HEK293 (cell line): ENCODE measurements around the gene DMBT1.

Experiments used
- CTCF ChIA-PET: fragments of 350-600 bp; formaldehyde crosslinking; extraction: SDS; loops from one replicate; lab custom pipeline; 2021; ENCODE audit warnings: antibody characterized with exemption; lab: Yijun Ruan, JAX
- POLR2A ChIA-PET: fragments of 300-600 bp; formaldehyde crosslinking; extraction: SDS; loops from one replicate; lab custom pipeline; 2020; ENCODE audit warnings: antibody characterized with exemption, inconsistent platforms; lab: Yijun Ruan, JAX
- H3K27ac ChIP-seq: fragments of 200-500 bp; sonication (Bioruptor generic); 2 replicates; pipeline ENCODE4 v1.5.1; 2014; ENCODE audit warnings: low read depth, low read length, control low read depth, inconsistent platforms; ENCODE audit errors: extremely low read depth
- H3K36me3 ChIP-seq, 2 experiments: fragments of 200-500 bp in 1 of 2; sonication (Bioruptor generic) in 1 of 2; 1 replicate in 1 of 2; 2 replicates in 1 of 2; pipeline ENCODE4 v1.5.1; 2014 to 2017; ENCODE audit warnings: inconsistent platforms in 2 of 2, low read length in 2 of 2; ENCODE audit not compliant: control insufficient read depth in 2 of 2, insufficient read depth in 1 of 2
- H3K4me1 ChIP-seq: fragments of 200-500 bp; sonication (Bioruptor generic); 2 replicates; pipeline ENCODE4 v1.5.1; 2014; ENCODE audit warnings: mild to moderate bottlenecking, low read length, inconsistent platforms; ENCODE audit not compliant: control insufficient read depth, insufficient read depth
- H3K4me3 ChIP-seq: 2 replicates; pipeline ENCODE4 v1.5.1; 2011; ENCODE audit warnings: low read depth, mild to moderate bottlenecking, control low read depth, low read length, moderate library complexity
- H3K9me3 ChIP-seq: fragments of 200-500 bp; sonication (Bioruptor generic); 2 replicates; pipeline ENCODE4 v1.5.1; 2014; ENCODE audit warnings: low read depth, low read length, inconsistent platforms; ENCODE audit not compliant: control insufficient read depth, insufficient read depth
- FEZF1 ChIP-seq: fragments of 450-650 bp; formaldehyde crosslinking; IDR thresholded peaks from 2 replicates; pipeline ENCODE4 v1.5.1; 2016; ENCODE audit warnings: missing biosample characterization, missing genetic modification characterization
- GLI4 ChIP-seq: fragments of 450-650 bp; formaldehyde crosslinking; IDR thresholded peaks from 2 replicates; pipeline ENCODE4 v1.5.1; 2016; ENCODE audit warnings: missing biosample characterization, missing genetic modification characterization
- OSR2 ChIP-seq: fragments of 450-650 bp; formaldehyde crosslinking; IDR thresholded peaks from 2 replicates; pipeline ENCODE4 v1.5.1; 2016; ENCODE audit warnings: missing biosample characterization, missing genetic modification characterization
- SCRT1 ChIP-seq: fragments of 450-650 bp; formaldehyde crosslinking; IDR thresholded peaks from 2 replicates; pipeline ENCODE4 v1.5.1; 2016; ENCODE audit warnings: missing biosample characterization, missing genetic modification characterization, borderline replicate concordance
- SCRT2 ChIP-seq: fragments of 450-650 bp; formaldehyde crosslinking; IDR thresholded peaks from 2 replicates; pipeline ENCODE4 v1.5.1; 2016; ENCODE audit warnings: missing biosample characterization, missing genetic modification characterization
- TCF7L2 ChIP-seq: IDR thresholded peaks from 2 replicates; pipeline ENCODE4 v1.6.1; 2011; ENCODE audit warnings: low read depth, mild to moderate bottlenecking, inconsistent platforms, low read length, moderate library complexity, borderline replicate concordance
- ZBTB48 ChIP-seq: fragments of 450-650 bp; formaldehyde crosslinking; IDR thresholded peaks from 2 replicates; pipeline ENCODE4 v1.5.1; 2016; ENCODE audit warnings: missing biosample characterization, missing genetic modification characterization
- ZNF114 ChIP-seq: fragments of 450-650 bp; formaldehyde crosslinking; IDR thresholded peaks from 2 replicates; pipeline ENCODE4 v1.5.0; 2017; ENCODE audit warnings: missing biosample characterization, missing genetic modification characterization
- ZNF2 ChIP-seq: fragments of 450-650 bp; formaldehyde crosslinking; IDR thresholded peaks from 2 replicates; pipeline ENCODE4 v1.5.1; 2016; ENCODE audit warnings: missing biosample characterization, missing genetic modification characterization
- ZNF426 ChIP-seq: fragments of 450-650 bp; formaldehyde crosslinking; IDR thresholded peaks from 2 replicates; pipeline ENCODE4 v1.5.1; 2017; ENCODE audit warnings: missing biosample characterization, missing genetic modification characterization, mild to moderate bottlenecking, inconsistent platforms, moderate library complexity
- ZNF623 ChIP-seq: fragments of 450-650 bp; formaldehyde crosslinking; IDR thresholded peaks from 2 replicates; pipeline ENCODE4 v1.5.1; 2016; ENCODE audit warnings: missing biosample characterization, missing genetic modification characterization
- ZNF654 ChIP-seq: fragments of 450-650 bp; formaldehyde crosslinking; IDR thresholded peaks from 2 replicates; pipeline ENCODE4 v1.5.1; 2016; ENCODE audit warnings: low read depth, missing biosample characterization, missing genetic modification characterization
- ZNF677 ChIP-seq: fragments of 450-650 bp; IDR thresholded peaks from 2 replicates; pipeline ENCODE4 v1.5.0; 2018; ENCODE audit warnings: missing biosample characterization, mild to moderate bottlenecking, missing genetic modification characterization, moderate library complexity
- ZSCAN23 ChIP-seq: fragments of 450-650 bp; formaldehyde crosslinking; IDR thresholded peaks from 2 replicates; pipeline ENCODE4 v1.5.1; 2016; ENCODE audit warnings: missing biosample characterization, missing genetic modification characterization
- TF ChIP-seq, protein P1 (sequence below): fragments of 450-650 bp; formaldehyde crosslinking; IDR thresholded peaks from 2 replicates; pipeline ENCODE4 v1.5.1; 2016; ENCODE audit warnings: missing biosample characterization, missing genetic modification characterization
- TF ChIP-seq, protein P2 (sequence below): fragments of 450-650 bp; formaldehyde crosslinking; IDR thresholded peaks from 2 replicates; pipeline ENCODE4 v1.5.1; 2016; ENCODE audit warnings: missing biosample characterization, missing genetic modification characterization
- TF ChIP-seq, protein P3 (sequence below): fragments of 450-650 bp; formaldehyde crosslinking; IDR thresholded peaks from 2 replicates; pipeline ENCODE4 v1.5.1; 2016; ENCODE audit warnings: missing biosample characterization, missing genetic modification characterization, borderline replicate concordance
- TF ChIP-seq, protein P4 (sequence below): fragments of 450-650 bp; formaldehyde crosslinking; IDR thresholded peaks from 2 replicates; pipeline ENCODE4 v1.5.1; 2016; ENCODE audit warnings: missing biosample characterization, missing genetic modification characterization
- TF ChIP-seq, protein P5 (sequence below): fragments of 450-650 bp; formaldehyde crosslinking; IDR thresholded peaks from 2 replicates; pipeline ENCODE4 v1.5.1; 2017; ENCODE audit warnings: missing biosample characterization, missing genetic modification characterization
- TF ChIP-seq, protein P6 (sequence below): fragments of 450-650 bp; formaldehyde crosslinking; IDR thresholded peaks from 2 replicates; pipeline ENCODE4 v1.5.1; 2016; ENCODE audit warnings: missing biosample characterization, missing genetic modification characterization

The DMBT1 gene

DNA sequence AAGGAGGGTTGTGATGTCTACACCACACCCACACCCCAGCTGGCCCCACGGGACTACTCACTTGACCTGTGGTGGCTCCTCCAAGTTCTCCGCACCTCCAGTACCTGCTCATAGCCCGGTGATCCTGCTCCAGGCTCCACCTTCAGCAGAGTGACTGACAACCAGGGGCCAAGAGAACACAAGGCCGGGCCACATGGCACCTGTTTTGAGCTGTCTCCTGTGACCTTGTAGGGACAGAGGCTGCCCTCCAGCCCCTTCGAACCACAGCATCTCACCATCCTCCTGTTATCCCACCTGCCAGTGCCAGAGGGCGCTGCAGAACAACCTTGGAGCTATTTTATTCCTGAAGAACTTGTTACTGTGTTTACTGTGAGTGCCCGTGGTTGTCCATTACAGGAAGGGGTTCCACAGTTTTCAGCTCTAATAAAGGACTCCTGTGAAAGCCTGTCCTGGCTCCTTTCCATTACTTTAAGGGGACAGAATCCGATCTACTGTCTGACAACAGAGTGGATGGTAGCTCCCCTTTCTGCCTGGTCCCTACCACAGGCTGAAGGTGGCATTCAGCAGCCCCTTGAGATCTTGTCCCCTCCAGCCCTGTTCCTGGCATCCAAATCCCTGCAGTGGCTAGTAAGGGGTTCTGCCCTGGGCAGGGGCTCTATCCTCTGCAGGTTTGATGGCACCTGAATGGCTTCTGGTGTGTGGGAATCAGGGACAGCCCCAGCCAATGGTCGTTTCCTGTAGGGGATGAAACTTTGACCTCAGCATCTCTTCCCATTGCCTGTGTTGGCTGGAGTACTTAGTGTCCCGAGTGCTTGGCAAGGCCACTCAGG lies 88.3 kb downstream of the DMBT1 start:
- Histone ChIP-seq H3K9me3 (no peaks in the 10 kb centered on the region), H3K4me1 (no peaks in the 10 kb centered on the region), H3K27ac (no peak overlapping the region), H3K4me3 (no peak overlapping the region), H3K36me3 (no peaks in the 10 kb centered on the region)
- TF ChIP-seq OSR2: no peak
- TF ChIP-seq, protein P1, sequence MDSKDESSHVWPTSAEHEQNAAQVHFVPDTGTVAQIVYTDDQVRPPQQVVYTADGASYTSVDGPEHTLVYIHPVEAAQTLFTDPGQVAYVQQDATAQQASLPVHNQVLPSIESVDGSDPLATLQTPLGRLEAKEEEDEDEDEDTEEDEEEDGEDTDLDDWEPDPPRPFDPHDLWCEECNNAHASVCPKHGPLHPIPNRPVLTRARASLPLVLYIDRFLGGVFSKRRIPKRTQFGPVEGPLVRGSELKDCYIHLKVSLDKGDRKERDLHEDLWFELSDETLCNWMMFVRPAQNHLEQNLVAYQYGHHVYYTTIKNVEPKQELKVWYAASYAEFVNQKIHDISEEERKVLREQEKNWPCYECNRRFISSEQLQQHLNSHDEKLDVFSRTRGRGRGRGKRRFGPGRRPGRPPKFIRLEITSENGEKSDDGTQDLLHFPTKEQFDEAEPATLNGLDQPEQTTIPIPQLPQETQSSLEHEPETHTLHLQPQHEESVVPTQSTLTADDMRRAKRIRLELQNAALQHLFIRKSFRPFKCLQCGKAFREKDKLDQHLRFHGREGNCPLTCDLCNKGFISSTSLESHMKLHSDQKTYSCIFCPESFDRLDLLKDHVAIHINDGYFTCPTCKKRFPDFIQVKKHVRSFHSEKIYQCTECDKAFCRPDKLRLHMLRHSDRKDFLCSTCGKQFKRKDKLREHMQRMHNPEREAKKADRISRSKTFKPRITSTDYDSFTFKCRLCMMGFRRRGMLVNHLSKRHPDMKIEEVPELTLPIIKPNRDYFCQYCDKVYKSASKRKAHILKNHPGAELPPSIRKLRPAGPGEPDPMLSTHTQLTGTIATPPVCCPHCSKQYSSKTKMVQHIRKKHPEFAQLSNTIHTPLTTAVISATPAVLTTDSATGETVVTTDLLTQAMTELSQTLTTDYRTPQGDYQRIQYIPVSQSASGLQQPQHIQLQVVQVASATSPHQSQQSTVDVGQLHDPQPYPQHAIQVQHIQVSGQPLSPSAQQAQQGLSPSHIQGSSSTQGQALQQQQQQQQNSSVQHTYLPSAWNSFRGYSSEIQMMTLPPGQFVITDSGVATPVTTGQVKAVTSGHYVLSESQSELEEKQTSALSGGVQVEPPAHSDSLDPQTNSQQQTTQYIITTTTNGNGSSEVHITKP (tag by site-specific recombination): peak; percentile 35; the same call in 1 of the 2 replicates
- peak; percentile 53; the same call in 1 of the 2 replicates for TF ChIP-seq ZNF654 (tag by site-specific recombination)
- TF ChIP-seq ZNF2 (tag by site-specific recombination): peak; percentile 59; the same call in 1 of the 2 replicates
- TF ChIP-seq, protein P2, sequence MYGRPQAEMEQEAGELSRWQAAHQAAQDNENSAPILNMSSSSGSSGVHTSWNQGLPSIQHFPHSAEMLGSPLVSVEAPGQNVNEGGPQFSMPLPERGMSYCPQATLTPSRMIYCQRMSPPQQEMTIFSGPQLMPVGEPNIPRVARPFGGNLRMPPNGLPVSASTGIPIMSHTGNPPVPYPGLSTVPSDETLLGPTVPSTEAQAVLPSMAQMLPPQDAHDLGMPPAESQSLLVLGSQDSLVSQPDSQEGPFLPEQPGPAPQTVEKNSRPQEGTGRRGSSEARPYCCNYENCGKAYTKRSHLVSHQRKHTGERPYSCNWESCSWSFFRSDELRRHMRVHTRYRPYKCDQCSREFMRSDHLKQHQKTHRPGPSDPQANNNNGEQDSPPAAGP (tag by site-specific recombination): no peak
- TF ChIP-seq, protein P3, sequence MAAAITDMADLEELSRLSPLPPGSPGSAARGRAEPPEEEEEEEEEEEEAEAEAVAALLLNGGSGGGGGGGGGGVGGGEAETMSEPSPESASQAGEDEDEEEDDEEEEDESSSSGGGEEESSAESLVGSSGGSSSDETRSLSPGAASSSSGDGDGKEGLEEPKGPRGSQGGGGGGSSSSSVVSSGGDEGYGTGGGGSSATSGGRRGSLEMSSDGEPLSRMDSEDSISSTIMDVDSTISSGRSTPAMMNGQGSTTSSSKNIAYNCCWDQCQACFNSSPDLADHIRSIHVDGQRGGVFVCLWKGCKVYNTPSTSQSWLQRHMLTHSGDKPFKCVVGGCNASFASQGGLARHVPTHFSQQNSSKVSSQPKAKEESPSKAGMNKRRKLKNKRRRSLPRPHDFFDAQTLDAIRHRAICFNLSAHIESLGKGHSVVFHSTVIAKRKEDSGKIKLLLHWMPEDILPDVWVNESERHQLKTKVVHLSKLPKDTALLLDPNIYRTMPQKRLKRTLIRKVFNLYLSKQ (tag by site-specific recombination): no peak
- TF ChIP-seq SCRT1: 0 out of 2 replicates have a peak, but pooled peaks have one; percentile 13
- TF ChIP-seq, protein P4, sequence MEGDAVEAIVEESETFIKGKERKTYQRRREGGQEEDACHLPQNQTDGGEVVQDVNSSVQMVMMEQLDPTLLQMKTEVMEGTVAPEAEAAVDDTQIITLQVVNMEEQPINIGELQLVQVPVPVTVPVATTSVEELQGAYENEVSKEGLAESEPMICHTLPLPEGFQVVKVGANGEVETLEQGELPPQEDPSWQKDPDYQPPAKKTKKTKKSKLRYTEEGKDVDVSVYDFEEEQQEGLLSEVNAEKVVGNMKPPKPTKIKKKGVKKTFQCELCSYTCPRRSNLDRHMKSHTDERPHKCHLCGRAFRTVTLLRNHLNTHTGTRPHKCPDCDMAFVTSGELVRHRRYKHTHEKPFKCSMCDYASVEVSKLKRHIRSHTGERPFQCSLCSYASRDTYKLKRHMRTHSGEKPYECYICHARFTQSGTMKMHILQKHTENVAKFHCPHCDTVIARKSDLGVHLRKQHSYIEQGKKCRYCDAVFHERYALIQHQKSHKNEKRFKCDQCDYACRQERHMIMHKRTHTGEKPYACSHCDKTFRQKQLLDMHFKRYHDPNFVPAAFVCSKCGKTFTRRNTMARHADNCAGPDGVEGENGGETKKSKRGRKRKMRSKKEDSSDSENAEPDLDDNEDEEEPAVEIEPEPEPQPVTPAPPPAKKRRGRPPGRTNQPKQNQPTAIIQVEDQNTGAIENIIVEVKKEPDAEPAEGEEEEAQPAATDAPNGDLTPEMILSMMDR: peak; percentile 44
- TF ChIP-seq ZNF677 (tag by site-specific recombination): no peak
- TF ChIP-seq SCRT2 (tag by site-specific recombination): peak; percentile 62
- TF ChIP-seq TCF7L2: no peak
- TF ChIP-seq ZNF426: no peak
- ChIA-PET CTCF (interaction anchor here (0.6 to 2.5 kb wide), 34 partner anchors 9 to 394 kb away, joined by 3 to 17 read pairs (median 4); partner anchors contain the start of gene C10orf120), POLR2A (no interaction called here)

DNA sequence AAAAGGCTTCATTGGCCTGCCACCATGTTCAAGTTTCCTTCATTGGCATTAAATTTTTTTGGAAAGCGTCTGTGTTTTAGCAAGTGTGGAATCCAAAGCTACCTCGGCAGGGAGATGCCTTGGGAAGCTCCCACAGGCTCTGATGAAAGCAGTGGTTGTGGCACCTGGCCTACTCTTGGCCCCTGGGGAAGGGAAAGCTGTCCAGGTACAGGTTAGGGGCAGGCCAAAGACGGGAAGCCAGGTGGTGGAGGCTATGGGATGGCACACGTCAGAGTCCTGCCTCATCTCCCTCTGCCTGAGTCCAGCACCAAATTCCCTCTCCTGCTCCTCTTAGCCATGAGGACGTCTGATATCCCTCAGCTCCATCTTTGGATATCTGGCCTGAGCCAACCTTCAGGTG lies 89.3 kb downstream of the DMBT1 start:
- Histone ChIP-seq H3K4me1 (no peaks in the 10 kb centered on the region), H3K27ac (no peak overlapping the region), H3K4me3 (no peak overlapping the region), H3K36me3 (no peaks in the 10 kb centered on the region), H3K9me3 (no peaks in the 10 kb centered on the region)
- ChIA-PET CTCF (interaction anchor here (0.6 to 2.5 kb wide), 12 partner anchors 10 to 393 kb away, joined by 3 to 17 read pairs (median 3); a partner anchor contains a TSS), POLR2A (no interaction called here)
- no peak for TF ChIP-seq ZSCAN23 (tag by site-specific recombination)
- TF ChIP-seq, protein P5, sequence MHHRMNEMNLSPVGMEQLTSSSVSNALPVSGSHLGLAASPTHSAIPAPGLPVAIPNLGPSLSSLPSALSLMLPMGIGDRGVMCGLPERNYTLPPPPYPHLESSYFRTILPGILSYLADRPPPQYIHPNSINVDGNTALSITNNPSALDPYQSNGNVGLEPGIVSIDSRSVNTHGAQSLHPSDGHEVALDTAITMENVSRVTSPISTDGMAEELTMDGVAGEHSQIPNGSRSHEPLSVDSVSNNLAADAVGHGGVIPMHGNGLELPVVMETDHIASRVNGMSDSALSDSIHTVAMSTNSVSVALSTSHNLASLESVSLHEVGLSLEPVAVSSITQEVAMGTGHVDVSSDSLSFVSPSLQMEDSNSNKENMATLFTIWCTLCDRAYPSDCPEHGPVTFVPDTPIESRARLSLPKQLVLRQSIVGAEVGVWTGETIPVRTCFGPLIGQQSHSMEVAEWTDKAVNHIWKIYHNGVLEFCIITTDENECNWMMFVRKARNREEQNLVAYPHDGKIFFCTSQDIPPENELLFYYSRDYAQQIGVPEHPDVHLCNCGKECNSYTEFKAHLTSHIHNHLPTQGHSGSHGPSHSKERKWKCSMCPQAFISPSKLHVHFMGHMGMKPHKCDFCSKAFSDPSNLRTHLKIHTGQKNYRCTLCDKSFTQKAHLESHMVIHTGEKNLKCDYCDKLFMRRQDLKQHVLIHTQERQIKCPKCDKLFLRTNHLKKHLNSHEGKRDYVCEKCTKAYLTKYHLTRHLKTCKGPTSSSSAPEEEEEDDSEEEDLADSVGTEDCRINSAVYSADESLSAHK (tag by site-specific recombination): no peak
- TF ChIP-seq, protein P6, sequence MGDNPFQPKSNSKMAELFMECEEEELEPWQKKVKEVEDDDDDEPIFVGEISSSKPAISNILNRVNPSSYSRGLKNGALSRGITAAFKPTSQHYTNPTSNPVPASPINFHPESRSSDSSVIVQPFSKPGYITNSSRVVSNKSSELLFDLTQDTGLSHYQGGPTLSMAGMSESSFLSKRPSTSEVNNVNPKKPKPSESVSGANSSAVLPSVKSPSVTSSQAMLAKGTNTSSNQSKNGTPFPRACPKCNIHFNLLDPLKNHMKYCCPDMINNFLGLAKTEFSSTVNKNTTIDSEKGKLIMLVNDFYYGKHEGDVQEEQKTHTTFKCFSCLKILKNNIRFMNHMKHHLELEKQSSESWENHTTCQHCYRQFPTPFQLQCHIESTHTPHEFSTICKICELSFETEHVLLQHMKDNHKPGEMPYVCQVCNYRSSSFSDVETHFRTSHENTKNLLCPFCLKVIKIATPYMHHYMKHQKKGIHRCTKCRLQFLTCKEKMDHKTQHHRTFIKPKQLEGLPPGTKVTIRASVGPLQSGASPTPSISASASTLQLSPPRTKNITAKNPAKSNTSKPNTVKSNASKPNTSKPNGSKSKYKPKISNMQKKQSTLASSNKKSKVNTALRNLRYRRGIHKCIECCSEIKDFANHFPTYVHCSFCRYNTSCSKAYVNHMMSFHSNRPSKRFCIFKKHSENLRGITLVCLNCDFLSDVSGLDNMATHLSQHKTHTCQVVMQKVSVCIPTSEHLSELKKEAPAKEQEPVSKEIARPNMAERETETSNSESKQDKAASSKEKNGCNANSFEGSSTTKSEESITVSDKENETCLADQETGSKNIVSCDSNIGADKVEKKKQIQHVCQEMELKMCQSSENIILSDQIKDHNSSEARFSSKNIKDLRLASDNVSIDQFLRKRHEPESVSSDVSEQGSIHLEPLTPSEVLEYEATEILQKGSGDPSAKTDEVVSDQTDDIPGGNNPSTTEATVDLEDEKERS (tag by site-specific recombination): no peak
- TF ChIP-seq GLI4 (tag by site-specific recombination): no peak
- no peak for TF ChIP-seq ZNF114
- TF ChIP-seq FEZF1 (tag by site-specific recombination): no peak
- TF ChIP-seq ZBTB48 (tag by site-specific recombination): no peak
- no peak for TF ChIP-seq ZNF623 (tag by site-specific recombination)
